SU-DHL-6 (cell line): Measurements from ENCODE around the gene GPATCH8.
"Not testable (repeated sequence)": the region's sequence is repeated elsewhere in the genome, so short reads cannot be mapped to it uniquely, and the experiment has no call there.

ENCODE experiments used
- H2AFZ ChIP-seq: fragments of 200-600 bp; sonication (generic); 2 replicates; pipeline ENCODE4 v1.6.1; 2014; ENCODE audit warnings: low read depth, mild to moderate bottlenecking, moderate library complexity, mixed read lengths, antibody characterized with exemption, low read length; ENCODE audit not compliant: severe bottlenecking
- H3F3A ChIP-seq: fragments of 200-600 bp; shearing (Covaris generic); 2 replicates; pipeline ENCODE4 v1.6.0; 2016; ENCODE audit warnings: antibody characterized with exemption, mild to moderate bottlenecking; ENCODE audit not compliant: insufficient read depth
- H3K27ac ChIP-seq: fragments of 200-600 bp; sonication (generic); 2 replicates; pipeline ENCODE4 v1.5.1; 2016; ENCODE audit warnings: low read depth, mild to moderate bottlenecking, low read length, moderate library complexity, mixed read lengths
- H3K27me3 ChIP-seq: fragments of 200-600 bp; sonication (generic), shearing (Covaris generic); 2 replicates; pipeline ENCODE4 v1.6.0; 2014; ENCODE audit warnings: mild to moderate bottlenecking, low read length
- H3K36me3 ChIP-seq: fragments of 200-600 bp; sonication (generic); 2 replicates; pipeline ENCODE4 v1.6.1; 2014; ENCODE audit warnings: mild to moderate bottlenecking, low read length, mixed read lengths
- H3K4me2 ChIP-seq: fragments of 300-600, 200-600 bp; shearing (Covaris generic), sonication (generic); 2 replicates; pipeline ENCODE4 v1.6.0; 2014; ENCODE audit warnings: low read length, low read depth, mild to moderate bottlenecking; ENCODE audit not compliant: poor library complexity, severe bottlenecking
- H3K4me3 ChIP-seq: fragments of 200-600 bp; sonication (generic); 2 replicates; pipeline ENCODE4 v1.5.1; 2014; ENCODE audit warnings: antibody characterized with exemption, low read length, mild to moderate bottlenecking, mixed read lengths; ENCODE audit not compliant: insufficient read depth, poor library complexity, severe bottlenecking
- H3K79me2 ChIP-seq: fragments of 200-600 bp; sonication (generic); 2 replicates; pipeline ENCODE4 v1.6.1; 2014; ENCODE audit warnings: mild to moderate bottlenecking, low read length, moderate library complexity; ENCODE audit not compliant: insufficient read depth
- H3K9ac ChIP-seq: fragments of 200-600 bp; sonication (generic); 2 replicates; pipeline ENCODE4 v1.7.0; 2014; ENCODE audit warnings: mild to moderate bottlenecking, low read length
- H3K9me2 ChIP-seq: fragments of 200-600 bp; sonication (generic); replicated peaks from 2 replicates; pipeline ENCODE4 v1.6.1; 2014; ENCODE audit warnings: low read length; ENCODE audit not compliant: insufficient read depth
- H3K9me3 ChIP-seq: fragments of 200-600 bp; sonication (generic); 2 replicates; pipeline ENCODE4 v1.6.1; 2014; ENCODE audit warnings: low read length, mixed read lengths; ENCODE audit not compliant: insufficient read depth
- H4K20me1 ChIP-seq: fragments of 200-600 bp; sonication (generic); 2 replicates; pipeline ENCODE4 v1.6.1; 2014; ENCODE audit warnings: low read depth, mild to moderate bottlenecking, antibody characterized with exemption, low read length, moderate library complexity, mixed read lengths
- EZH2phosphoT487 ChIP-seq: fragments of 200-600 bp; sonication (generic), shearing (Covaris generic); conservative IDR thresholded peaks from 2 replicates; pipeline ENCODE4 v1.6.1; 2018; ENCODE audit warnings: mild to moderate bottlenecking, antibody characterized with exemption, low read length, moderate library complexity, mixed read lengths
- TF ChIP-seq, protein P1 (sequence below): fragments of 200-600 bp; sonication (generic); IDR thresholded peaks from one replicate; pipeline ENCODE4 v1.5.1; 2017; ENCODE audit warnings: antibody characterized with exemption, mild to moderate bottlenecking, low read length, moderate library complexity; ENCODE audit not compliant: insufficient read depth, poor library complexity, severe bottlenecking

Gene GPATCH8

DNA sequence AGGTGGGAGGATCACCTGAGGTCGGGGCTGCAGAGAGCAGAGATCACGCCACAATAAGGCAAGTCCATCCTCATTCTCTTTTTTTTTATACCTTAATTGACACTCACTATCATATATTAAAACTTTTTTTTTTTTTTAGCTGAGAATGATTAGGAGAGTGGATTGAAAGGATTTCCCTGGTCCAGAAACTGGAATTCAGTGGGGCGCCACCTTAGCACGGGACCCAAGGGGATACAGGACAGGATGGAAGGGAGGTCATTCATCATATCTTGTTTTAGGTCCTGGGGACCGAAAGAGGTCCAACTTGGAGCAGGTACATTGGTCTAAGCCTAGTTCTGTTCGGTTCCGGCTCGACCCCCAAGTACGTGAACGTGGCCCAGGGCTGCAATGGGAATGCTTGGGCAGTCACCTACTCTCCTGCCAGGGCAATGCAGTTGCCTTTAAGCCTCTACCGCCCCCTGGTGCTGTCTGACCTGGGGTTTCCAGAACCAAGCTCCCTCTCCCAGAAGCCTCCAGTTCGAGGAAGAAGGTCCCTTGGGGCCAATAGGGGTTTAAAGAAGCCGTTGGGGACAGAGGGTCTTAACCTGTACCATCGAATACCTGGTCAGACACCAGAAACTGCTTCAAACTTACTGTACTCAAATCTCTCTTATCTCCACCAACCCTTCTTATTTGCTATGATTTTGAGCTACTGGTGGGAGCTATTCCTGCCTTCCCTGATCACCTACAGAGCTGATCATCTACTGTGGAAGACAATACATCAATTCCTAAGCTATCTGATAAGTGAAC lies 19.9 kb upstream of the GPATCH8 start:
- TF ChIP-seq, protein P1, sequence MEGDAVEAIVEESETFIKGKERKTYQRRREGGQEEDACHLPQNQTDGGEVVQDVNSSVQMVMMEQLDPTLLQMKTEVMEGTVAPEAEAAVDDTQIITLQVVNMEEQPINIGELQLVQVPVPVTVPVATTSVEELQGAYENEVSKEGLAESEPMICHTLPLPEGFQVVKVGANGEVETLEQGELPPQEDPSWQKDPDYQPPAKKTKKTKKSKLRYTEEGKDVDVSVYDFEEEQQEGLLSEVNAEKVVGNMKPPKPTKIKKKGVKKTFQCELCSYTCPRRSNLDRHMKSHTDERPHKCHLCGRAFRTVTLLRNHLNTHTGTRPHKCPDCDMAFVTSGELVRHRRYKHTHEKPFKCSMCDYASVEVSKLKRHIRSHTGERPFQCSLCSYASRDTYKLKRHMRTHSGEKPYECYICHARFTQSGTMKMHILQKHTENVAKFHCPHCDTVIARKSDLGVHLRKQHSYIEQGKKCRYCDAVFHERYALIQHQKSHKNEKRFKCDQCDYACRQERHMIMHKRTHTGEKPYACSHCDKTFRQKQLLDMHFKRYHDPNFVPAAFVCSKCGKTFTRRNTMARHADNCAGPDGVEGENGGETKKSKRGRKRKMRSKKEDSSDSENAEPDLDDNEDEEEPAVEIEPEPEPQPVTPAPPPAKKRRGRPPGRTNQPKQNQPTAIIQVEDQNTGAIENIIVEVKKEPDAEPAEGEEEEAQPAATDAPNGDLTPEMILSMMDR: peak; percentile 65
- TF ChIP-seq EZH2phosphoT487: no peak
- H3K27me3 ChIP-seq: no peaks in the 10 kb centered on the region
- H4K20me1 ChIP-seq: no peaks in the 10 kb centered on the region
- H3K9me3 ChIP-seq: no peaks in the 10 kb centered on the region
- H3F3A ChIP-seq: no peaks in the 10 kb centered on the region
- H3K4me3 ChIP-seq: no peak overlapping the region
- no peaks in the 10 kb centered on the region for H3K9me2 ChIP-seq
- no peak overlapping the region for H3K9ac ChIP-seq
- H2AFZ ChIP-seq: peak overlapping the region; percentile 91
- no peaks in the 10 kb centered on the region for H3K79me2 ChIP-seq
- H3K27ac ChIP-seq: no peak overlapping the region
- H3K36me3 ChIP-seq: no peaks in the 10 kb centered on the region
- H3K4me2 ChIP-seq: no peak overlapping the region

DNA sequence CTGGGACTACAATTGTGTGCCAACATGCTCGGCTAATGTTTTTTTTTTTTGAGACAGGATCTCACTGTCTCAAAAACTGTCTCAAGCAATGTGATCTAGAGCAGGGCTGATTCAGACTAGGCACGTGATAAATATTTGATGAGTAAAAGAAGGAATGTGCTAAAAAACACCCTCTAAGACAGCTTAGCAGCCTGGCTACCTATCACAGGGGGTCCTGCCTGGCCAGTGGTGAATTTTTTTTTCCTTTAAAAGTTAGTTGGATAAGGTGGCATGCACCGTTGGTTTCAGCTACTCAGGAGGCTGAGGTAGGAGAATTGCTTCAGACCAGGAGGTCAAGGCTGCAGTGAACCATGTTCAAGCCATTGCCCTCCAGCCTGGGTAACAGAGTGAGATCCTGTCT lies 14.8 kb upstream of the GPATCH8 start:
- no peak overlapping the region for H3K4me3 ChIP-seq
- no peaks in the 10 kb centered on the region for H3K79me2 ChIP-seq
- H2AFZ ChIP-seq: no peak overlapping the region
- no peaks in the 10 kb centered on the region for H3F3A ChIP-seq
- H3K9ac ChIP-seq: no peak overlapping the region
- H3K27me3 ChIP-seq: no peaks in the 10 kb centered on the region
- no peaks in the 10 kb centered on the region for H4K20me1 ChIP-seq
- TF ChIP-seq, protein P1: no peak
- H3K4me2 ChIP-seq: no peak overlapping the region
- no peaks in the 10 kb centered on the region for H3K9me2 ChIP-seq
- no peaks in the 10 kb centered on the region for H3K36me3 ChIP-seq
- H3K9me3 ChIP-seq: no peaks in the 10 kb centered on the region
- H3K27ac ChIP-seq: no peak overlapping the region

DNA sequence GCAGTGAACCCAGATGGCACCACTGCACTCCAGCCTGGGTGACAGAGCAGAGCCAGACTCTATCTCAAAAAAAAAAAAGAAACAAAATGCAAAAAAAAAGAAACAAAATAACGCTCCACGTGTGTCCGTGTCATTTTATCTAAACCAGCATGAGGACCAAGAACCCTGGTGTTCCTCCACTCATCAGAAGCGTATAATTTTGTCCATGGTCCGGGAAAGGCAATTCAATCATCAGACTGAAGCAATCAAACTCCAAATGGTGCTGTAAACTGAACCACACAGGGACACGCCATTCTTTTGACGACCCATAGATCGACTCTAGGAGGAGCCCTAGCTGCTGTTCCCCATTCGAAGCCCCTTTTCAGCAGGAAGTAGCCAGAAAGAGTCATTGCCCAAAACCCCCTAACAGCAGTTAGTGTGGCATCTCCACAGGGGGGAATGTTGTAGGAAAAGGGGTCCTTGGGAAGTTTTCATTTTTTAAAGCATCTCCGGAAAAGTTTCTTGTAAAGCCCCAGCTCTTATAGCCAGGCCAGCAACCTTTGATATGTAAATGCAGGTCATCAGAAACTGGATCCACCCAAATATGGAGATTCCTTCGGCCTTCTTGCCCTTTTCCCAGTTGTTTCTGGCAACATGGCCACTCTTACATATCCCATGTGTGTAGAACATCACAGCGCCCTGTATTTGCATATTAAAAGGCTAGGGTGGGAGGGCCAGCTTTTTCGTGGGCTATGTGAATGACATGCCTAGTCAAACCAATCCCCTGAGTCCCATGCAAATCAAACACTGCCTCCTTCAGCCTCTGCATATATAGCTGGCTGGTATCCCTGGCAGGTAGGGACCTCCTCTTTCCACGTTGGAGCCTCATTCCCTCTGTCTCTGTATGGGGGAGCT lies 8.3 kb upstream of the GPATCH8 start:
- H3K9ac ChIP-seq, H3K27ac ChIP-seq, H3K4me3 ChIP-seq, H3K9me3 ChIP-seq, H4K20me1 ChIP-seq, H2AFZ ChIP-seq, H3K79me2 ChIP-seq, H3K9me2 ChIP-seq, H3K27me3 ChIP-seq, H3F3A ChIP-seq, H3K36me3 ChIP-seq: not testable (repeated sequence)
- peak overlapping the region; percentile 4 for H3K4me2 ChIP-seq

DNA sequence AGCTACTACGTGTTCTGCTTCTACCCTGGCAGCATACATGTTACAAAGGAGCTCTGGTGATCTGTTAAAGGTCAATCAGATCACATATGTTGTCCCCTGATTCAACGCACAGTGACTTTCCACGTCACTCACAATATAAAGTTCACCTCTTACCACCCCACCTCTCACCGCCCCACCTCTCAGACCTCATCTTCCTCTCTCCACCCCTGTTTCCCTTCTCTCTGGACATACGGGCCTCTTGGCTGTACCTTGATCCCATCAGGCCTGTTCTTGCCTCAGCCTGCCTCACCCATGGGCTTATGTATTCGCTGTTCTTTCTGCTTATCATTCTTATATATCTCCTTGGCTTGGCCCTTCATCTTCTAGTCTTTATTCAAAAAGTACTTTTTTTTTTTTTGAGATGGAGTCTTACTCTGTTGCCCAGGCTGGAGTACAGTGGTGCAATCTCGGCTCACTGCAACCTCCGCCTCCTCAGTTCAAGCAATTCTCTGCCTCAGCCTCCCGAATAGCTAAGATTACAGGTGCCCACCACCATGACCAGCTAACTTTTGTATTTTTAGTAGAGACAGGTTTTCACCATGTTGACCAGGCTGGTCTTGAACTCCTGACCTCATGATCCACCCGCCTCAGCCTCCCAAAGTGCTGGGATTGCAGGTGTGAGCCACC lies 3.9 kb upstream of the GPATCH8 start:
- peaks cover 16% of the 10 kb centered on the region for H3K79me2 ChIP-seq
- not testable (repeated sequence) for H3K4me3 ChIP-seq, H3K27ac ChIP-seq, H3K27me3 ChIP-seq, H2AFZ ChIP-seq, H3K4me2 ChIP-seq, H3K9ac ChIP-seq, H3K9me2 ChIP-seq, H4K20me1 ChIP-seq, H3F3A ChIP-seq, H3K9me3 ChIP-seq, H3K36me3 ChIP-seq
